ENCODE results near the gene MUSTN1. TPM values are rescaled to one million over a fixed set of nuclear protein-coding genes. Genes with fewer than 3 reads are reported as not detected.

MUSTN1 gene
- total RNA-seq, 1 experiment from 2014 or later, result 0.49 TPM

GRCh38 chr3:52817860-52818259 lies 17.0 kb downstream of the MUSTN1 start:
- ATAC-seq, result no peak
- no TSS peak for BruUV-seq (replicated peaks)
- POLR2A ChIA-PET, result no interaction called here

GRCh38 chr3:52817221-52817620 lies 17.6 kb downstream of the MUSTN1 start:
- ATAC-seq (no peak), DNase-seq (ENCODE audit: low read depth, low spot score) (no peak)
- no peak for TF ChIP-seq POLR2AphosphoS5 (IDR thresholded peaks at IDR 0.05; ENCODE audit: low read depth, low read length)
- no peak for TF ChIP-seq SIN3A (IDR thresholded peaks at IDR 0.05; ENCODE audit: borderline replicate concordance, insufficient read depth, low read depth, low read length)
- Histone ChIP-seq H3K4me3 (ENCODE audit: low read depth in 2 of 2, low read length in 2 of 2) (no peak overlapping the region), H3K4me1 (ENCODE audit: control insufficient read depth, insufficient read depth, low read length) (no peaks in the 10 kb centered on the region), H3K36me3 (ENCODE audit: control insufficient read depth, insufficient read depth, low read length) (no peaks in the 10 kb centered on the region), H3K27me3 (ENCODE audit: control insufficient read depth, insufficient read depth, low read length) (no peaks in the 10 kb centered on the region), H3K9me3 (ENCODE audit: control insufficient read depth, insufficient read depth, low read depth, low read length) (no peaks in the 10 kb centered on the region), H3K27ac (ENCODE audit: low read length) (no peak overlapping the region)
- ChIA-PET POLR2A (no interaction called here), CTCF (interaction anchor here (0.6 kb wide), 1 partner anchor 266 kb away, joined by 3 read pairs; no protein-coding TSS in a partner anchor)
- in situ Hi-C loops (cut with HindIII; ENCODE audit: low pct_unique_long_range_greater_than_20kb, low sequenced_read_pairs) (no loop called here), intact Hi-C loops (cut with micrococcal nuclease; ENCODE audit: unreplicated experiment) (no loop called here)
- no TSS peak for BruUV-seq (replicated peaks)

More at GRCh38 chr3:52817860-52818259, 17.0 kb downstream of the MUSTN1 start:
- Histone ChIP-seq H3K36me3 (ENCODE audit: control insufficient read depth, insufficient read depth, low read length) (no peaks in the 10 kb centered on the region), H3K4me3 (ENCODE audit: low read depth in 2 of 2, low read length in 2 of 2) (no peak overlapping the region), H3K9me3 (ENCODE audit: control insufficient read depth, insufficient read depth, low read depth, low read length) (no peaks in the 10 kb centered on the region), H3K27ac (ENCODE audit: low read length) (no peak overlapping the region), H3K27me3 (ENCODE audit: control insufficient read depth, insufficient read depth, low read length) (no peaks in the 10 kb centered on the region), H3K4me1 (ENCODE audit: control insufficient read depth, insufficient read depth, low read length) (no peaks in the 10 kb centered on the region)
- DNase-seq (ENCODE audit: low read depth, low spot score), result no peak
- in situ Hi-C loops (cut with HindIII; ENCODE audit: low pct_unique_long_range_greater_than_20kb, low sequenced_read_pairs), result no loop called here
- intact Hi-C loops (cut with micrococcal nuclease; ENCODE audit: unreplicated experiment), result no loop called here
- TF ChIP-seq SIN3A (IDR thresholded peaks at IDR 0.05; ENCODE audit: borderline replicate concordance, insufficient read depth, low read depth, low read length), result no peak
- TF ChIP-seq TCF7L2 (IDR thresholded peaks at IDR 0.05; ENCODE audit: low read depth, low read length), result no peak
- no peak for TF ChIP-seq CTCF (IDR thresholded peaks at IDR 0.05)
- TF ChIP-seq REST (IDR thresholded peaks at IDR 0.05; ENCODE audit: insufficient read depth in 1 of 2, low read depth in 2 of 2, low read length in 1 of 2), result no peak
- TF ChIP-seq POLR2AphosphoS5 (IDR thresholded peaks at IDR 0.05; ENCODE audit: low read depth, low read length), result no peak
- CTCF ChIA-PET, result no interaction called here

- intact Hi-C loops (cut with micrococcal nuclease; ENCODE audit: unreplicated experiment), result no loop called here
- no peak overlapping the region for H3K27ac ChIP-seq (ENCODE audit: low read length)
- no peaks in the 10 kb centered on the region for H3K9me3 ChIP-seq (ENCODE audit: control insufficient read depth, insufficient read depth, low read depth, low read length)
- no TSS peak for BruUV-seq (replicated peaks)
- H3K36me3 ChIP-seq (ENCODE audit: control insufficient read depth, insufficient read depth, low read length), result no peaks in the 10 kb centered on the region
- H3K27me3 ChIP-seq (ENCODE audit: control insufficient read depth, insufficient read depth, low read length), result no peaks in the 10 kb centered on the region
- H3K4me3 ChIP-seq (ENCODE audit: low read depth in 2 of 2, low read length in 2 of 2), result no peak overlapping the region
- H3K4me1 ChIP-seq (ENCODE audit: control insufficient read depth, insufficient read depth, low read length), result no peaks in the 10 kb centered on the region
- POLR2A ChIA-PET, result no interaction called here
- in situ Hi-C loops (cut with HindIII; ENCODE audit: low pct_unique_long_range_greater_than_20kb, low sequenced_read_pairs), result no loop called here
- DNase-seq (ENCODE audit: low read depth, low spot score) (no peak), ATAC-seq (no peak)
- TF ChIP-seq TCF7L2 (IDR thresholded peaks at IDR 0.05; ENCODE audit: low read depth, low read length) (no peak), CTCF (IDR thresholded peaks at IDR 0.05) (no peak), SIN3A (IDR thresholded peaks at IDR 0.05; ENCODE audit: borderline replicate concordance, insufficient read depth, low read depth, low read length) (no peak), REST (IDR thresholded peaks at IDR 0.05; ENCODE audit: insufficient read depth in 1 of 2, low read depth in 2 of 2, low read length in 1 of 2) (no peak), POLR2AphosphoS5 (IDR thresholded peaks at IDR 0.05; ENCODE audit: low read depth, low read length) (no peak)
- CTCF ChIA-PET, result interaction anchor here (0.6 kb wide), 1 partner anchor 267 kb away, joined by 3 read pairs; no protein-coding TSS in a partner anchor
These were observed 18.2 kb downstream of the MUSTN1 start for GRCh38 chr3:52816654-52817053.
